Stimulated activated CD4-positive, alpha-beta T cell treated with anti-CD3 and anti-CD28 coated beads, Interleukin-15, amount 100 ng/mL, for 24 hours (primary cell): ENCODE results near the gene SLC25A21.

Experiments
- DNase-seq: peaks from one replicate; pipeline ENCODE4 v3.0.0-alpha.2; 2020

SLC25A21 gene

GRCh38 chr14:37140176-37140575 lies 32.2 kb downstream of the SLC25A21 start:
- DNase-seq = no peak

GRCh38 chr14:37139710-37140109 lies 32.7 kb downstream of the SLC25A21 start:
- DNase-seq = no peak

- no peak for DNase-seq
Measured at GRCh38 chr14:37138898-37139297, 33.5 kb downstream of the SLC25A21 start.

GRCh38 chr14:37133284-37133913 lies 39.0 kb downstream of the SLC25A21 start:
- DNase-seq = no peak

- DNase-seq = no peak
Measured at GRCh38 chr14:37131205-37131604, 41.2 kb downstream of the SLC25A21 start.

GRCh38 chr14:37129047-37129446 lies 43.4 kb downstream of the SLC25A21 start:
- no peak for DNase-seq

- DNase-seq = no peak
Measured at GRCh38 chr14:37124614-37125013, 47.8 kb downstream of the SLC25A21 start.

- DNase-seq = no peak
Measured at GRCh38 chr14:37122919-37123639, 49.3 kb downstream of the SLC25A21 start.

- DNase-seq = no peak
Measured at GRCh38 chr14:37122288-37122687, 50.1 kb downstream of the SLC25A21 start.

GRCh38 chr14:37118673-37119366 lies 53.6 kb downstream of the SLC25A21 start:
- no peak for DNase-seq

GRCh38 chr14:37116933-37117849 lies 55.2 kb downstream of the SLC25A21 start:
- DNase-seq = no peak

GRCh38 chr14:37115406-37115805 lies 57.0 kb downstream of the SLC25A21 start:
- DNase-seq = no peak

GRCh38 chr14:37114559-37114958 lies 57.8 kb downstream of the SLC25A21 start:
- DNase-seq = no peak

GRCh38 chr14:37114002-37114401 lies 58.4 kb downstream of the SLC25A21 start:
- no peak for DNase-seq

- DNase-seq = no peak
Measured at GRCh38 chr14:37098132-37098531, 74.3 kb downstream of the SLC25A21 start.

GRCh38 chr14:37094502-37094901 lies 77.9 kb downstream of the SLC25A21 start:
- no peak for DNase-seq

- no peak for DNase-seq
Measured at GRCh38 chr14:37093364-37093763, 79.0 kb downstream of the SLC25A21 start.

- DNase-seq = no peak
Measured at GRCh38 chr14:37091651-37092050, 80.8 kb downstream of the SLC25A21 start.

GRCh38 chr14:37090026-37090425 lies 82.4 kb downstream of the SLC25A21 start:
- DNase-seq = no peak

GRCh38 chr14:37089410-37089809 lies 83.0 kb downstream of the SLC25A21 start:
- DNase-seq = no peak

GRCh38 chr14:37088356-37089215 lies 83.8 kb downstream of the SLC25A21 start:
- DNase-seq = no peak

GRCh38 chr14:37087520-37087919 lies 84.9 kb downstream of the SLC25A21 start:
- no peak for DNase-seq
